Endothelial cell (in vitro differentiated cells): ENCODE results near the gene RNASE7. TPM values are rescaled to one million over a fixed set of nuclear protein-coding genes. Genes with fewer than 3 reads are reported as not detected.
A peak's percentile ranks its signal among the peaks of the same experiment; 100 is the strongest.

Experiments used
- DNase-seq: peaks from one replicate; pipeline ENCODE4 v3.0.0; 2021; ENCODE audit warnings: low spot score
- H3K27ac Mint-ChIP-seq: one replicate; pipeline ENCODE4 v1.8.0; 2021; ENCODE audit warnings: mixed read lengths, inconsistent platforms; ENCODE audit not compliant: unreplicated experiment
- H3K27me3 Mint-ChIP-seq: one replicate; pipeline ENCODE4 v1.8.0; 2021; ENCODE audit warnings: mild to moderate bottlenecking, moderate library complexity, mixed read lengths, inconsistent platforms; ENCODE audit not compliant: unreplicated experiment
- H3K36me3 Mint-ChIP-seq: one replicate; pipeline ENCODE4 v1.8.0; 2021; ENCODE audit warnings: mild to moderate bottlenecking, low read depth, mixed read lengths, inconsistent platforms; ENCODE audit not compliant: unreplicated experiment
- H3K4me1 Mint-ChIP-seq: one replicate; pipeline ENCODE4 v1.8.0; 2021; ENCODE audit warnings: mild to moderate bottlenecking, mixed read lengths, inconsistent platforms; ENCODE audit not compliant: unreplicated experiment
- H3K4me3 Mint-ChIP-seq: one replicate; pipeline ENCODE4 v1.8.0; 2021; ENCODE audit warnings: mild to moderate bottlenecking, mixed read lengths, inconsistent platforms; ENCODE audit not compliant: unreplicated experiment
- H3K9me3 Mint-ChIP-seq: one replicate; pipeline ENCODE4 v1.8.0; 2021; ENCODE audit warnings: mixed read lengths, inconsistent platforms; ENCODE audit not compliant: unreplicated experiment
- total RNA-seq: library from RNA; stranded (reverse); fragmentation: NEBNext Ultra II Directional; extraction: Animal tissue kit (Norgen Biotek cat#: 25700); gene quantifications from one replicate; pipeline ENCODE4 v1.2.1, GENCODE V29; 2021; ENCODE audit not compliant: unreplicated experiment
- TF ChIP-seq, protein P1 (sequence below): fragments of 200-600 bp; sonication (generic); IDR thresholded peaks from one replicate; pipeline ENCODE4 v1.5.0; 2021; ENCODE audit warnings: antibody characterized with exemption; ENCODE audit not compliant: unreplicated experiment

The RNASE7 gene
- total RNA-seq, 1 donor from 2014 or later, result not detected

GRCh38 chr14:21073921-21074320, 31.8 kb downstream of the RNASE7 start:
- TF ChIP-seq, protein P1, sequence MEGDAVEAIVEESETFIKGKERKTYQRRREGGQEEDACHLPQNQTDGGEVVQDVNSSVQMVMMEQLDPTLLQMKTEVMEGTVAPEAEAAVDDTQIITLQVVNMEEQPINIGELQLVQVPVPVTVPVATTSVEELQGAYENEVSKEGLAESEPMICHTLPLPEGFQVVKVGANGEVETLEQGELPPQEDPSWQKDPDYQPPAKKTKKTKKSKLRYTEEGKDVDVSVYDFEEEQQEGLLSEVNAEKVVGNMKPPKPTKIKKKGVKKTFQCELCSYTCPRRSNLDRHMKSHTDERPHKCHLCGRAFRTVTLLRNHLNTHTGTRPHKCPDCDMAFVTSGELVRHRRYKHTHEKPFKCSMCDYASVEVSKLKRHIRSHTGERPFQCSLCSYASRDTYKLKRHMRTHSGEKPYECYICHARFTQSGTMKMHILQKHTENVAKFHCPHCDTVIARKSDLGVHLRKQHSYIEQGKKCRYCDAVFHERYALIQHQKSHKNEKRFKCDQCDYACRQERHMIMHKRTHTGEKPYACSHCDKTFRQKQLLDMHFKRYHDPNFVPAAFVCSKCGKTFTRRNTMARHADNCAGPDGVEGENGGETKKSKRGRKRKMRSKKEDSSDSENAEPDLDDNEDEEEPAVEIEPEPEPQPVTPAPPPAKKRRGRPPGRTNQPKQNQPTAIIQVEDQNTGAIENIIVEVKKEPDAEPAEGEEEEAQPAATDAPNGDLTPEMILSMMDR, result no peak
- H3K4me3 Mint-ChIP-seq, result no peak overlapping the region
- peaks cover 19% of the 10 kb centered on the region for H3K36me3 Mint-ChIP-seq
- DNase-seq, result no peak
- H3K9me3 Mint-ChIP-seq, result no peaks in the 10 kb centered on the region
- peaks cover 11% of the 10 kb centered on the region for H3K4me1 Mint-ChIP-seq
- H3K27ac Mint-ChIP-seq, result no peak overlapping the region
- H3K27me3 Mint-ChIP-seq, result peaks cover 18% of the 10 kb centered on the region

DNA sequence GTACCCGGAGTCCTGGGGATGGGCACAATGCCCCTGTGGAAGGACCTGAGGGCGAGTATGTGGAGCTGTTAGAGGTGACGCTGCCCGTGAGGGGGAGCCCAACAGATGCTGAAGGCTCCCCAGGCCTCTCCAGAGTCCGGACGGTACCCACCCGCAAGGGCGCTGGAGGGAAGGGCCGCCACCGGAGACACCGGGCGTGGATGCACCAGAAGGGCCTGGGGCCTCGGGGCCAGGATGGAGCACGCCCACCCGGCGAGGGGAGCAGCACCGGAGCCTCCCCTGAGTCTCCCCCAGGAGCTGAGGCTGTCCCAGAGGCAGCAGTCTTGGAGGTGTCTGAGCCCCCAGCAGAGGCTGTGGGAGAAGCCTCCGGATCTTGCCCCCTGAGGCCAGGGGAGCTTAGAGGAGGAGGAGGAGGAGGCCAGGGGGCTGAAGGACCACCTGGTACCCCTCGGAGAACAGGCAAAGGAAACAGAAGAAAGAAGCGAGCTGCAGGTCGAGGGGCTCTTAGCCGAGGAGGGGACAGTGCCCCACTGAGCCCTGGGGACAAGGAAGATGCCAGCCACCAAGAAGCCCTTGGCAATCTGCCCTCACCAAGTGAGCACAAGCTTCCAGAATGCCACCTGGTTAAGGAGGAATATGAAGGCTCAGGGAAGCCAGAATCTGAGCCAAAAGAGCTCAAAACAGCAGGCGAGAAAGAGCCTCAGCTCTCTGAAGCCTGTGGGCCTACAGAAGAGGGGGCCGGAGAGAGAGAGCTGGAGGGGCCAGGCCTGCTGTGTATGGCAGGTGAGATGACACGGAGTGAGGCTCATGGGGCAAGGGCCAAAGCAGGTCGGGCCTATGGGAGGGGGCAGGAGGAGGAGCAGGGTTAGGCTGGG, 32.5 kb downstream of the RNASE7 start:
- Mint-ChIP-seq H3K36me3 (peaks cover 19% of the 10 kb centered on the region), H3K9me3 (no peaks in the 10 kb centered on the region), H3K27ac (no peak overlapping the region), H3K27me3 (peaks cover 18% of the 10 kb centered on the region), H3K4me3 (no peak overlapping the region), H3K4me1 (peaks cover 6% of the 10 kb centered on the region)
- TF ChIP-seq, protein P1, result no peak
- no peak for DNase-seq

DNA sequence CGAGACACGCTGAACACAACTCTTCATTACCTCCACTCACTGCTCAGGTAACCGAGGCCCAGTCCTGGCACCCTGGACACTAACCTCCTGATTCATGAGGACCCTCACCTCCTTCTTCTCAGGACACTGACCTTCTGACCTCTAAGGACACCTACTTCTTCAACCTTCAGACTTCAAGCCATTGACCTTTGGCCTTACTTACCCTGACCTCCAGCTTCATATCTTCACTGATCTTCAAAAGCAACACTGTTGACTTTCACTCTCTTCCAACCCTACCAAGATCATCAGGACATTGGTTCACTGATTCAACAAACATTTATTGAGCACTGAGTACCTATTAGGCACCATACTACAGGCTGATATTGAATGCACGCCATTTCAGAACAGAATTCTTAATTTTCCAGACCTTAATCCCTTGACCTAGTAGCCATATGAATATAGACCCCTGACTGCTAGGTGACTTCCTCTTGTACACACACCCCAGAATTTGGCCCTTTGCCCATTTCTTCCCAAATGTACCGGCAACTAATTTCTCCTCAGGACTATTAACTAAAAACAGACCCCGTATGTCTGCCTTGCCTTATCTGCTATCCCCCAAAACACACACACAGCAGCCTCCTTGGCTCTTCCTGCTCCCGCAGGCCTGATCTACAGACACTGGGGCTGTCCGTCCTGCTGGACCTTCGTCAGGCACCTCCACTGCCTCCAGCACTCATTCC, 33.7 kb downstream of the RNASE7 start:
- H3K27ac Mint-ChIP-seq, result peak overlapping the region; percentile 26
- peak overlapping the region; percentile 9 for H3K4me3 Mint-ChIP-seq
- peaks cover 23% of the 10 kb centered on the region for H3K36me3 Mint-ChIP-seq
- TF ChIP-seq, protein P1, result no peak
- H3K27me3 Mint-ChIP-seq, result peaks cover 18% of the 10 kb centered on the region
- DNase-seq, result no peak
- no peaks in the 10 kb centered on the region for H3K9me3 Mint-ChIP-seq
- peaks cover 3% of the 10 kb centered on the region for H3K4me1 Mint-ChIP-seq

GRCh38 chr14:21077672-21078071, 35.5 kb downstream of the RNASE7 start:
- Mint-ChIP-seq H3K9me3 (no peaks in the 10 kb centered on the region), H3K4me3 (no peak overlapping the region), H3K27ac (peak overlapping the region; percentile 30), H3K36me3 (peaks cover 29% of the 10 kb centered on the region), H3K27me3 (peaks cover 13% of the 10 kb centered on the region), H3K4me1 (no peaks in the 10 kb centered on the region)
- no peak for DNase-seq
- TF ChIP-seq, protein P1, result no peak

- H3K27me3 Mint-ChIP-seq, result peaks cover 14% of the 10 kb centered on the region
- H3K27ac Mint-ChIP-seq, result no peak overlapping the region
- DNase-seq, result no peak
- no peaks in the 10 kb centered on the region for H3K9me3 Mint-ChIP-seq
- TF ChIP-seq, protein P1, result no peak
- peaks cover 32% of the 10 kb centered on the region for H3K36me3 Mint-ChIP-seq
- H3K4me3 Mint-ChIP-seq, result no peak overlapping the region
- no peaks in the 10 kb centered on the region for H3K4me1 Mint-ChIP-seq
Observed at GRCh38 chr14:21078287-21078686, 36.1 kb downstream of the RNASE7 start.
